Nephron (organoid): ENCODE results near the gene PIGQ.
A peak's percentile ranks its signal among the peaks of the same experiment; 100 is the strongest.

Experiments used
- H3K27ac Mint-ChIP-seq, 3 experiments: 2 replicates each; pipeline ENCODE4 v1.8.0; 2020; ENCODE audit warnings: mixed read lengths in 3 of 3, mild to moderate bottlenecking in 2 of 3, moderate library complexity in 1 of 3
- H3K27me3 Mint-ChIP-seq: 2 replicates; pipeline ENCODE4 v1.8.0; 2021; ENCODE audit warnings: low read depth, mild to moderate bottlenecking, moderate library complexity, mixed read lengths
- H3K36me3 Mint-ChIP-seq: 2 replicates; pipeline ENCODE4 v1.8.0; 2020; ENCODE audit warnings: low read depth, mixed read lengths
- H3K4me1 Mint-ChIP-seq: 2 replicates; pipeline ENCODE4 v1.8.0; 2020; ENCODE audit warnings: mixed read lengths
- H3K4me3 Mint-ChIP-seq, 3 experiments: 2 replicates each; pipeline ENCODE4 v1.8.0; 2020; ENCODE audit warnings: mild to moderate bottlenecking in 3 of 3, mixed read lengths in 3 of 3, moderate library complexity in 2 of 3
- H3K9me3 Mint-ChIP-seq: 2 replicates; pipeline ENCODE4 v1.8.0; 2020; ENCODE audit warnings: mixed read lengths
- TF ChIP-seq, protein P1 (sequence below), 3 experiments: fragments of 200-600 bp; sonication (generic); IDR thresholded peaks; one replicate each; pipeline ENCODE4 v1.5.0; 2021; ENCODE audit warnings: antibody characterized with exemption in 3 of 3; ENCODE audit not compliant: unreplicated experiment in 3 of 3

Gene PIGQ

GRCh38 chr16:559021-559380 lies 10.8 kb upstream of the PIGQ start:
- Mint-ChIP-seq H3K27me3 (peaks cover 37% of the 10 kb centered on the region), H3K27ac (no peak overlapping the region), H3K4me1 (peaks cover 12% of the 10 kb centered on the region), H3K4me3 (no peak overlapping the region), H3K36me3 (peaks cover 4% of the 10 kb centered on the region), H3K9me3 (no peaks in the 10 kb centered on the region)
- TF ChIP-seq, protein P1, sequence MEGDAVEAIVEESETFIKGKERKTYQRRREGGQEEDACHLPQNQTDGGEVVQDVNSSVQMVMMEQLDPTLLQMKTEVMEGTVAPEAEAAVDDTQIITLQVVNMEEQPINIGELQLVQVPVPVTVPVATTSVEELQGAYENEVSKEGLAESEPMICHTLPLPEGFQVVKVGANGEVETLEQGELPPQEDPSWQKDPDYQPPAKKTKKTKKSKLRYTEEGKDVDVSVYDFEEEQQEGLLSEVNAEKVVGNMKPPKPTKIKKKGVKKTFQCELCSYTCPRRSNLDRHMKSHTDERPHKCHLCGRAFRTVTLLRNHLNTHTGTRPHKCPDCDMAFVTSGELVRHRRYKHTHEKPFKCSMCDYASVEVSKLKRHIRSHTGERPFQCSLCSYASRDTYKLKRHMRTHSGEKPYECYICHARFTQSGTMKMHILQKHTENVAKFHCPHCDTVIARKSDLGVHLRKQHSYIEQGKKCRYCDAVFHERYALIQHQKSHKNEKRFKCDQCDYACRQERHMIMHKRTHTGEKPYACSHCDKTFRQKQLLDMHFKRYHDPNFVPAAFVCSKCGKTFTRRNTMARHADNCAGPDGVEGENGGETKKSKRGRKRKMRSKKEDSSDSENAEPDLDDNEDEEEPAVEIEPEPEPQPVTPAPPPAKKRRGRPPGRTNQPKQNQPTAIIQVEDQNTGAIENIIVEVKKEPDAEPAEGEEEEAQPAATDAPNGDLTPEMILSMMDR (IDR thresholded peaks at IDR 0.05; ENCODE audit: unreplicated experiment in 3 of 3) = no peak

- Mint-ChIP-seq H3K4me3 (peak overlapping the region in 2 of 3 experiments; percentile 28 to 74), H3K27me3 (peaks cover 37% of the 10 kb centered on the region), H3K4me1 (peaks cover 8% of the 10 kb centered on the region), H3K36me3 (no peaks in the 10 kb centered on the region), H3K9me3 (no peaks in the 10 kb centered on the region), H3K27ac (no peak overlapping the region)
- TF ChIP-seq, protein P1 (IDR thresholded peaks at IDR 0.05; ENCODE audit: unreplicated experiment in 3 of 3) = no peak
Measured at GRCh38 chr16:559411-560203, 10.2 kb upstream of the PIGQ start.

DNA sequence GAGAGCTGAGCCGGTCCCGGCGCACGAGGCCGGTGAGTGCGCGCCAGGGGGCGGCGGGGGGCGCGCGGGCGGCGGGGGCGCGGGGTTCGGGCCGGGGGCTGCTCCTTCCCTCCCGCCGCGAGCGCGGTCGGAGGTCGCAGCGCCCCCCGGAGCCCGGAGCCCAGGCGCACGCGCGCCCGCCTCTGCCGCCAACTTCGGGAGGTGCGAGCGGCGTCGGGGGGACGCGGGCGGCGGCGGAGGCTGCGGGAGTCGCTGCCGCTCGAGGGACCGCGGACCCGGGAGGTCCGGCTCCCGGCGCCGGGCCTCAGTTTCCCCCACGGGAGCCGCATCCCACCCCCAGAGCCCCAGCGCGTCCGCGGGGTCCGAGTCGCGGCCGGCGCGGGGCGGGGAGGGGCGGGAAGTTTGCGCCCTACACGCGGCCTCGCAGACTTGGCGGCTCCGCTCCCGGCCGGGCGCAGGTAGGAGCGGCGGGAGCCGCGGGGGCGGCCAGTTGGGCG lies 9.5 kb upstream of the PIGQ start, which contains the start of gene PRR35:
Gene PRR35 (plus strand): TSS at position 191 of the 497 bp plus-strand sequence. CDS start 2,901 bp downstream, outside the sequence.
- H3K9me3 Mint-ChIP-seq = no peaks in the 10 kb centered on the region
- H3K4me1 Mint-ChIP-seq = peaks cover 8% of the 10 kb centered on the region
- no peaks in the 10 kb centered on the region for H3K36me3 Mint-ChIP-seq
- H3K27ac Mint-ChIP-seq = no peak within 1 kb of the TSS
- peaks cover 37% of the 10 kb centered on the region for H3K27me3 Mint-ChIP-seq
- TF ChIP-seq, protein P1 (IDR thresholded peaks at IDR 0.05; ENCODE audit: unreplicated experiment in 3 of 3) = no peak
- H3K4me3 Mint-ChIP-seq = peak within 1 kb of the TSS in 2 of 3 experiments; percentile 28 to 74

DNA sequence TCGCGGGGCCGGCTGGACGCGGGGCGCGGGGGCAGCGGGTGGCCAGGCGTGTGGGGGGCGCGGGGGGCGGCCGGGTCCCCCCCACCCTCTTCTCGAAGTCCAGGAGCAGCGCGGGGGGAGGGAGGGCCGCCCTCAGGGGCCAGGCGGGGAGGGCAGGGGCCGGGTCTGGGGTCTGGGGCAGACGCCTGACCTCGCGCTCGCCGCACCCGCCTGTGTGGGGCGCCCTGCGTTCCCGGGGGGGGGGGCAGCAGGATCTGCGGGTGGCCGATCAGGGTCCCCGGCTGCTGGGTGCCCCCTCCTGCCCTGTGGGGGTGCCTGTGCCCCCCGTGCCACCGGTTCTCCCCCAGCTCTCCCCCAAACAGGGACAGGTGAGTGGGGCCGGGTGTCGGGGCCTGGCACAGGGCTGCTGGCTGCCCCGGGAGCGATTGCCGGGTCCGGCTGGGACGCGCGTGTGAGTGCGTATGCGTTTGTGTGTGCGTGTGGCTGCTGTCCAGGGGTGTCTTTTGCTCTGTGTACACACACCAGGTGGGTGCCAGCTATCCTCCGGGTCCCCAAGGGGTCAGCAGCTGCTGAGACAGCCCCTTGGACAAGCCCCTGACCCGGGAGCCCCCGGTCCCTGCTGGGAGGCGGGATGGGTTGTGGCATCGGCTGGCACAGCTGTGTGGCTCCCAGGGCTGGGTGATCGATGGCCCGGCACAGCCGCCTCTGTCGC lies 8.9 kb upstream of the PIGQ start:
- Mint-ChIP-seq H3K36me3 (no peaks in the 10 kb centered on the region), H3K4me1 (peaks cover 8% of the 10 kb centered on the region), H3K4me3 (no peak overlapping the region), H3K27me3 (peaks cover 37% of the 10 kb centered on the region), H3K27ac (no peak overlapping the region), H3K9me3 (no peaks in the 10 kb centered on the region)
- TF ChIP-seq, protein P1 (IDR thresholded peaks at IDR 0.05; ENCODE audit: unreplicated experiment in 3 of 3) = no peak

DNA sequence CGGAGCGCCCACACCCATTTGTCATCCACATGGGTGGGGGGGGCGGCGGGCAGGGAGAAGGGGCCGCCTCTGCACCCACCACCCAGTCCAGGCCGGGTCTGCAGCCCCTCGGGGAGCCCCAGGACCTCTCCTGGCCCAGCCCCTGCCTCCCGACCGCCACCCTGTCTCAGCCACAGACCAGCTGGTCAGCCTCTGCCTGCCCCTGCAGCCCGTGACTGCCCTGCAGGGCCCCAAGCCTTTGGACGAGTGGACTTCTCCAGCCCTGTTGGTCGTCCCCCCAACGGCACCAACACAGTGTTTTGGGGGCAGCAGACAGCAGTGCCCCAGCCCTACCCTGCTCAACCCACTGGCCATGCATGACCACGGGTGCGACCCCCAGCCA lies 8.4 kb upstream of the PIGQ start:
- Mint-ChIP-seq H3K36me3 (no peaks in the 10 kb centered on the region), H3K27me3 (peaks cover 37% of the 10 kb centered on the region), H3K27ac (no peak overlapping the region), H3K4me1 (peaks cover 9% of the 10 kb centered on the region), H3K4me3 (no peak overlapping the region), H3K9me3 (no peaks in the 10 kb centered on the region)
- TF ChIP-seq, protein P1 (IDR thresholded peaks at IDR 0.05; ENCODE audit: unreplicated experiment in 3 of 3) = no peak
